ENCODE measurements around the gene CRTAC1.

DNA sequence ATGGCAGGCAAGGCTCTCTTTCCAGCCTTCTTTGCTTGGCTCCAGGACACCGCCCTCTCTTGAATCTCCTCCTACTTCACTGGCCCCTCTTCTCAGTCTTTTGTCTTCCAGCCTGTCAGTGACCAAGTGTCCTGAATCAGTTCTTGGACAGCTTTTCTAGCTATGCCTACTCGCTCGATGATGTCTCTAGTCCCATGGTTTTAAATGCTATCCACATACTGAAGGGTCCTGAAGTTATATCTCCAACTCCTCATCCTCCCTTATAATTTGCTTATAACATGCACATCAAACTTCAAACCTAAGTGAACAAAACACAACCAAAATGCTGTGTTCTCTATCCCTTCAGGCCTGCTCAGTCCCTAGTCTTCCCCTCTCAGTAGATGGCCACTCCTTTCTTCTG, 185.7 kb downstream of the CRTAC1 start:
- TF ChIP-seq CTCF (IDR thresholded peaks at IDR 0.05; ENCODE audit: insufficient read depth, low read length), result no peak
- peak; percentile 68 for TF ChIP-seq REST (IDR thresholded peaks at IDR 0.05; ENCODE audit: insufficient replicate concordance, low read depth)

All from HL-60 (cell line).